Glutamatergic neuron (in vitro differentiated cells): Measurements from ENCODE around the gene FRMPD4. TPM values are rescaled to one million over a fixed set of nuclear protein-coding genes. Genes with fewer than 3 reads are reported as not detected.

Experiments
- DNase-seq: peaks from one replicate; pipeline ENCODE4 v3.0.0; 2022
- H3K27ac Mint-ChIP-seq: one replicate; pipeline ENCODE4 v1.8.0; 2020; ENCODE audit warnings: mild to moderate bottlenecking, mixed read lengths, inconsistent platforms; ENCODE audit not compliant: unreplicated experiment
- H3K27me3 Mint-ChIP-seq: one replicate; pipeline ENCODE4 v1.8.0; 2020; ENCODE audit warnings: mild to moderate bottlenecking, moderate library complexity, mixed read lengths, inconsistent platforms; ENCODE audit not compliant: unreplicated experiment
- H3K36me3 Mint-ChIP-seq: one replicate; pipeline ENCODE4 v1.8.0; 2020; ENCODE audit warnings: mild to moderate bottlenecking, mixed read lengths, inconsistent platforms; ENCODE audit not compliant: unreplicated experiment
- H3K4me1 Mint-ChIP-seq: one replicate; pipeline ENCODE4 v1.8.0; 2020; ENCODE audit warnings: mild to moderate bottlenecking, low read depth, mixed read lengths, inconsistent platforms; ENCODE audit not compliant: unreplicated experiment
- H3K4me3 Mint-ChIP-seq: one replicate; pipeline ENCODE4 v1.8.0; 2020; ENCODE audit warnings: mild to moderate bottlenecking, mixed read lengths, inconsistent platforms; ENCODE audit not compliant: unreplicated experiment
- H3K9me3 Mint-ChIP-seq: one replicate; pipeline ENCODE4 v1.8.0; 2020; ENCODE audit warnings: mild to moderate bottlenecking, moderate library complexity, mixed read lengths, inconsistent platforms; ENCODE audit not compliant: unreplicated experiment
- total RNA-seq: library from RNA; stranded (reverse); fragmentation: NEBNext Ultra II Directional; extraction: Animal tissue kit (Norgen Biotek cat#: 25700); gene quantifications from one replicate; pipeline ENCODE4 v1.2.1, GENCODE V29; 2021; ENCODE audit not compliant: unreplicated experiment
- TF ChIP-seq, protein P1 (sequence below): fragments of 200-600 bp; sonication (generic); IDR thresholded peaks from one replicate; pipeline ENCODE4 v1.5.0; 2021; ENCODE audit not compliant: partially characterized antibody, unreplicated experiment

FRMPD4 gene
- total RNA-seq, 1 donor from 2014 or later = 6.2 TPM

DNA sequence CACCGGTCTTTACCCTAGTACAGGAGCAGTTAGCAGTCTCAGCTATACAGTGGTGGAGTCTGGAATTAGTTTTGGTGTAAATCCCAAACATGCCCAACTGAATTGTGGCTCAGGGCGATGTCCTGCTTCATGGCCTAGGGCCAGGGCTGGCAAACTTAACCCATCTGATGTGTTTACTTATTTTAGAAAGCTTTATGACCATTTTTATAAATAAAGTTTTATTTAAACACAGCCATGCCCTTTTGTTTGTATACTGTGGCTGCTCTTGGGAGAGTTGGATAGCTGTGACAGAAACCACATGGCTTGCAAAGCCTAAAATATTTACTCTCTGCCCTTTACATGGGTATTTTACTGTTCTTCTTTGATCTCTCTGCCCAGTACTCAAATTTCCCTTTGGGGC is 7.1 kb downstream of the FRMPD4 start:
- TF ChIP-seq, protein P1, sequence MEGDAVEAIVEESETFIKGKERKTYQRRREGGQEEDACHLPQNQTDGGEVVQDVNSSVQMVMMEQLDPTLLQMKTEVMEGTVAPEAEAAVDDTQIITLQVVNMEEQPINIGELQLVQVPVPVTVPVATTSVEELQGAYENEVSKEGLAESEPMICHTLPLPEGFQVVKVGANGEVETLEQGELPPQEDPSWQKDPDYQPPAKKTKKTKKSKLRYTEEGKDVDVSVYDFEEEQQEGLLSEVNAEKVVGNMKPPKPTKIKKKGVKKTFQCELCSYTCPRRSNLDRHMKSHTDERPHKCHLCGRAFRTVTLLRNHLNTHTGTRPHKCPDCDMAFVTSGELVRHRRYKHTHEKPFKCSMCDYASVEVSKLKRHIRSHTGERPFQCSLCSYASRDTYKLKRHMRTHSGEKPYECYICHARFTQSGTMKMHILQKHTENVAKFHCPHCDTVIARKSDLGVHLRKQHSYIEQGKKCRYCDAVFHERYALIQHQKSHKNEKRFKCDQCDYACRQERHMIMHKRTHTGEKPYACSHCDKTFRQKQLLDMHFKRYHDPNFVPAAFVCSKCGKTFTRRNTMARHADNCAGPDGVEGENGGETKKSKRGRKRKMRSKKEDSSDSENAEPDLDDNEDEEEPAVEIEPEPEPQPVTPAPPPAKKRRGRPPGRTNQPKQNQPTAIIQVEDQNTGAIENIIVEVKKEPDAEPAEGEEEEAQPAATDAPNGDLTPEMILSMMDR = no peak
- Mint-ChIP-seq H3K4me3 (peak overlapping the region; percentile 34), H3K27ac (peak overlapping the region; percentile 73), H3K9me3 (peaks cover 2% of the 10 kb centered on the region), H3K36me3 (no peaks in the 10 kb centered on the region), H3K4me1 (peaks cover 19% of the 10 kb centered on the region), H3K27me3 (peaks cover 1% of the 10 kb centered on the region)
- DNase-seq = no peak

DNA sequence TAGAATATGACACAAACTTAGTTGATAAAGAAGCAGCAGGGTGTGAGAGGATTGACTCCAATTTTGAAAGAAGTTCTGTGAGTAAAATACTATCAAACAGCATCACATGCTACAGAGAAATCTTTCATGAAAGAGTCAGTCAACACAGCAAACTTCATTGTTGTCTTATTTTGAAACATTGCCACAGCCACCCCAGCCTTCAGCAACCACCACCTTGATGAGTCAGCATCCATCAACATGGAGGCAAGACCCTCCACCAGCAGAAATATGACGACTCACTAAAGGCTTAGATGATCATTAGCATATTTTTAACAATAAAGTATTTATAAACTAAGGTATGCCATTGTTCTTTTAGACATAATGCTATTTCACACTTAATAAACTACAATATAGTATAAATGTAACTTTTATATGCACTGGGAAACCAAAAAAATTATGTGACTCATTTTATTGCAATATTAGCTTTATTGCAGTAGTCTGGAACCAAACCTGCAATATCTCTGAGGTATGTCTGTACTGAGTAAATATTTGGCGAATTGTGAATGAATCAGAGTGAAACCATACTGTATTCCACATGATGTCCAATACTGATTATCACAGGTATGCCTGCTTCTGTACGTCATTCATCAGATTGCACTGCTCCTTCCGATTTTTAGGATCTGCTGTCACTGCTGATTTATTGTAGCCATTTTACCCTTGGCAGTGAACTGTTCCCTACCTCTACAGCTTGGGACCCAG is 11.6 kb downstream of the FRMPD4 start:
- TF ChIP-seq, protein P1 = no peak
- H3K4me3 Mint-ChIP-seq = no peak overlapping the region
- no peak for DNase-seq
- no peaks in the 10 kb centered on the region for H3K27me3 Mint-ChIP-seq
- H3K36me3 Mint-ChIP-seq = no peaks in the 10 kb centered on the region
- no peak overlapping the region for H3K27ac Mint-ChIP-seq
- H3K4me1 Mint-ChIP-seq = peaks cover 4% of the 10 kb centered on the region
- peaks cover 2% of the 10 kb centered on the region for H3K9me3 Mint-ChIP-seq

DNA sequence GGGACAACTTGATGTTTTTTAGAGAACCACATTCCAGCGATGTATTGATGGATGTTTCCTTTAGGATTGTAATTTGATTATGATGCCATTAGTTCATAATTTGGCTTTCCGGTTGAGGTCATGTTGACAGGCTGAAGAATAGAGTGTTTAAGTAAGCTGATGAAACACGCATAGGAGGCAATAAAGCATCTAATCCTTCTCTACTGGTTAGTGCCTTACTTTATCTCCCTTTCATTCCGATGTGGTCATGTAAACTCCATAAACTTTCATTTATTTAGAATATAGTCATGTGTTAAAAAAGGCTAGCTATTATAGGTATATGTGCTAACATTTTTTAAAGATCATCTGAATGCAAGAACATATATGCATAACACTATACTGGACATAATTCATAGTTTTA is 15.0 kb downstream of the FRMPD4 start:
- Mint-ChIP-seq H3K4me1 (peaks cover 4% of the 10 kb centered on the region), H3K27me3 (no peaks in the 10 kb centered on the region), H3K9me3 (no peaks in the 10 kb centered on the region), H3K4me3 (no peak overlapping the region), H3K36me3 (no peaks in the 10 kb centered on the region), H3K27ac (no peak overlapping the region)
- TF ChIP-seq, protein P1 = no peak
- DNase-seq = no peak

DNA sequence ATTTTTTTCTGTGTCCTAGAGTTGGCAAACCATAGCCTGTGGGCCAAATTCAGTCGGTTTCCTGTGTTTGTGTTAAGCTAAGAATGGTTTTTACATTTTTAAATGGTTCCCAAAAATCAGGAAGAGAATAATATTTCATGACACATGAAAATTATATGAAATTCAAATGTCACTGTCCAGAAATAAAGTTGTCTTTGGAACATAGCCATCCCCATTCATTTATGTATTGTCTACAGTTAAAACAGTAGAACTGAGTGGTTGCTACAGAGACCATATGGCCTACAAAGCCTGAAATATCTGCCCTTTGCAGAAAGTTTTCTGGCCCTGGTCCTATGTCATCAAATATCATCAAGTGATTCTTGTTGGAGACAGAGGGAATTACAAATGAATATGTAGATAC is 15.5 kb downstream of the FRMPD4 start:
- TF ChIP-seq, protein P1 = no peak
- no peak overlapping the region for H3K27ac Mint-ChIP-seq
- no peaks in the 10 kb centered on the region for H3K36me3 Mint-ChIP-seq

DNA sequence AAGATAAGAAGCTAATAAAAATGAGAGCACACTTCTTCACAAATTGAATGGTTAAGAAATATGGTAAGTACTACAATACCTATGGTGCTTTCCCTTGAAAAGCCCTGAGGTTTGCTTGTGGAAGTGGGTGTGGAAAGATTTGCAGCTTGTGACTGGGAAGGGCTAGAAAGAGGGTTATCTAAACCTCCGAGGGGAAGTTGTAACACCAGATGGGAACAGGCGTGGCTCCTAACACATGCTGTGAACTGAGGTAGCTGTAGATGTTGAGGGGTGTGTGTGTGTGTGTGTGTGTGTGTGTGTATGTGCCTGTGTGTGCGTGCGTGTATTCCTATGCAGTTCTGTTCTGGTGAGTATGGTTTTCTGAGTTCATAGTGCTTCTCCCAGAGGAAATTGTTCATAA is 21.5 kb downstream of the FRMPD4 start:
- Mint-ChIP-seq H3K9me3 (peaks cover 3% of the 10 kb centered on the region), H3K27ac (peak overlapping the region; percentile 31), H3K36me3 (no peaks in the 10 kb centered on the region), H3K4me3 (no peak overlapping the region), H3K4me1 (peaks cover 19% of the 10 kb centered on the region), H3K27me3 (peaks cover 2% of the 10 kb centered on the region)
- peak; percentile 25 for DNase-seq
- TF ChIP-seq, protein P1 = no peak

More for the DNA sequence above, 15.5 kb downstream of the FRMPD4 start:
- H3K27me3 Mint-ChIP-seq = no peaks in the 10 kb centered on the region
- DNase-seq = no peak
- no peak overlapping the region for H3K4me3 Mint-ChIP-seq
- no peaks in the 10 kb centered on the region for H3K9me3 Mint-ChIP-seq
- peaks cover 4% of the 10 kb centered on the region for H3K4me1 Mint-ChIP-seq
